IPS-NIHi11 (cell line): ENCODE results near the gene KLC3.
"Not testable (repeated sequence)": the region's sequence is repeated elsewhere in the genome, so short reads cannot be mapped to it uniquely, and the experiment has no call there.

ENCODE experiments used
- DNase-seq: peaks from one replicate; pipeline ENCODE4 v3.0.0; 2012; ENCODE audit warnings: mixed read lengths, low spot score

Gene KLC3

DNA sequence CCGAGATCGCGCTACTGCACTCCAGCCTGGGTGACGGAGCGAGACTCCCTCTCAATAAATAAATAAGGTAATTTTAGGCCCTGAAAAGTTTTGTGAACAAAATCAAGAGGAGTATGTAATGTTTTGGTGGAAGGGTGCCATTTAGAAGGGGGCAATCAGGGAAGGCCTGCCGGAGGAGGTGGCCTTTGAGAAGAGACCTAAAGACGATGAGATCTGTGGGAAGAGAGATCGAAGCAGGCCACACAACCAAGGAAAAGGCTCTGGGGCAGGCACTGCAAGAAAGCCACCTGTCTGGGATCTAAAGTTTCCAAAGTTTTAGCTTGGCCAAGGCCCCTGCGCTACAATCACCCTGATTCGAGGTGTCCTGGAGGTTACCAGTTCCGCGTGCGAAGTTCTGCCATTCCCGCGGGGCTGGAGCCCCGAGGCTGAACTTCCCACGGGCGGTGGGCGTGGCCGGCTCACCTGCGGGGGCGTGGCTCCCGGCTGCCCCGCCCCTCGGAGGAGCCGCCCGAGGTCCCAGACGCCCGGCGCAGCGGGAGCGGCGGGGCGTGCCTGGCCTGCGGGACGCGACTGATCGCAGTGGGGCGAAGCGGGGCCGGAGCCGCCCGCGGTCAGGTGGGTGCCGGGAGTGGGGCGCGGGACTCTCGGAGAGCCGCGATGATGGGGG is at the start of gene KLC3:
TSS of gene KLC3 (plus strand) at position 519 of the 667 bp plus-strand sequence. CDS start 4,792 bp downstream, outside the sequence.
- peak; percentile 95 for DNase-seq

DNA sequence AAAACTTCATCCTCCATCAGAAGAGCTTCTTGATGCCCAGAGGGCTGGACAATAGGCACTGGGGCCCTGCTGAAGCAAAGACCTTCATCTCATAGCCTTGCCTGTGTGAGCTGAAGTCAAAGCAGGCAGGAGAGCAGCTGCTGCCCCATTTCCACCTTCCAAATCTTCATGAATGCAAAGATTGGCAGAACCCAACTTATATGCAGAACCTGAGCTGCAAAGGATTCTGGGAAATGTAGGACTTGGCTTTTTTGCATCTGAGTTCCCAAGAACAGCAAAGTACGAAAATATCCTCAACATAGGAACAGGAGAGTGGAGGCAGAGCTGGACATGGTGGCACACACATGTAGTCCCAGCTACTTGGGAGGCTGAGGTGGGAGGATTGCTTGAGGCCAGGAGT is 48.7 kb upstream of the KLC3 start:
- no peak for DNase-seq

DNA sequence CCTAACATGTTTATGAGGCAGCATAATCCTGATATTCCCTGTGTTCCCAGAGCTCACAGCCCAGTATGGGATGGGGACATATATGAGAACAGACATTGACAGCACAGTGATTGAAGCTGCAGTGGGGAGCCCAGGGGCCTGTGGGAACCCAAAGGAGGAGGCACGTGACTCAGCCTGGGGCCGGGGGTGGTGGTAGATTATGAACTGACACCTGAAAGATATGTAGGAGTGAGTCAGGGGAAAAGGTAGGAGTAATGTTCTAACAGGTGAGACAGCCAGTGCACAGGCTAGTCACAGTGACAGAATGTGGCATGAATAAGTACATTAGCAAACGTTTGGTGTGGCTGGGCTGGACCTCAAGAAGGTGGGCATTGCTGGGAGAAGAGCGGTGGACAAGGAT is 46.9 kb upstream of the KLC3 start:
- no peak for DNase-seq

DNA sequence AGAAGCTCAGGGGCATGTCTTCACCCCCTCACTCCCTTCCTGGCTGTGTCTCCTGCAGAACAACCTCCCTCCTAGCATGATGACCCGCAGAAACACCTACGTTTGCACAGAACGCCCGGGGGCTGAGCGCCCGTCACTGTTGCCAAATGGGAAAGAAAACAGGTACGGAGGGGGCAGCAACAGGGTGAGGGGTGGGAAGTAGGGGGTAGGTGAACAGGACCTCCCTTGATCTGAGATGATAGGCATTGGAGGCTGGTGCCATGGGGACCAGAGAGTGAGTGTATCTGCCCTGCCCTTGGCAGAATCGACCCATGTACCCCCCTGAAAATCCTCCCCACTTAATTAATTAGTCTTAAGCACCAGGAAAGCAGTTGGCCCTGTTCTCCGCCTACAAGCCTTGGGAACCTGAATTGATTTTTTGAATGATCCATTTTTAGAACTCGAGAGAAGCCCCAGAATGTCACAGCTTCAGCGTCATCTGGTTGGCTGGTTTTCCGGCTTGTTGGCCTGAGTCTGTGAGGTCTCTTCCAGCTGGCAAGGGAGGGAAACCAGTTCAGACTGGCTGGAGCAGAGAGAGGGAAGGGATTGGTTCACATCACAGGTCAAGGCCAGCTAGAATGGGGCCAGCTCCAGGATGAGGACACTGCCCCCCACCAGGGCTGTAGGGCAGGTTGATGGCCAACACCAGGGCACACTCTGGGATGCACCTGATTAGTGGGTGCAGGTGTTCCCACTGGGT is 46.1 kb upstream of the KLC3 start:
- no peak for DNase-seq

DNA sequence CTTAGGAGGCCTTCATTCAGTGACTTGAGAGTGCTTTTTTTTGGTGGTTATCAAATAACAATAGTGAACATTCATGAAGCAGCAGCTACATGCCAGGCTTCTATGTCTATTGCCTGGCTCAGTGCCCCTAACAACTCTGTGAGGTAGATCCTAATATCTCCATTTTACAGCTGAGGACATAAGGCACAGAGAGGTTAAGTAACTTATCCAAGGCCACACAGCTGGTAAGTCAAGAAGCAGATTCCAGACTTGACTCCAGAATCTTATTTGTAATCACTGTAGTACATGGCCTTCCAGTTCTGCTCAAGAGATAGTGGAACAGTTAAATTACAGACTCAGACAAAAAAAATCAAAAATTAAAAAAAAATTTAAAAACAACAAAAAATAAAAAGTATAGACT is 44.7 kb upstream of the KLC3 start:
- DNase-seq = no peak

DNA sequence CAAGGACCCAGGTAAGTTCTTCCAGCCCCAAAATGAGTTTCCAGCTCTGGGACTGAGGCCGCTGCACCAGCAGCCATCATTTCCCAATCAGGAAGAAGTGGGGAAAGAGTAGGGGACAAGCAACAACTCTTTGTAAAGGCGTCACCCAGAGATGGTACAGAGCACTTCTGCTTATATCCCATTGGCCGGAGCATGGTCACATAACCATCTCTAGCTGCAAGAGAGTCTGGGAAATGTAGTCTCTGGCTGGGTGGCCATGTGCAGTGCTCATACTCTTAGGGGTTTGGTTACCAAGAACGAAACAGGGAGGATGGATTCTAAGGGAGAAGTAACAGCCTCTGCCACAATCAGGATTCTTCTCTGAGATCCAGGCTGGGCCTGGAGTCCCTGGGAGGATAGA is 44.2 kb upstream of the KLC3 start:
- no peak for DNase-seq

DNA sequence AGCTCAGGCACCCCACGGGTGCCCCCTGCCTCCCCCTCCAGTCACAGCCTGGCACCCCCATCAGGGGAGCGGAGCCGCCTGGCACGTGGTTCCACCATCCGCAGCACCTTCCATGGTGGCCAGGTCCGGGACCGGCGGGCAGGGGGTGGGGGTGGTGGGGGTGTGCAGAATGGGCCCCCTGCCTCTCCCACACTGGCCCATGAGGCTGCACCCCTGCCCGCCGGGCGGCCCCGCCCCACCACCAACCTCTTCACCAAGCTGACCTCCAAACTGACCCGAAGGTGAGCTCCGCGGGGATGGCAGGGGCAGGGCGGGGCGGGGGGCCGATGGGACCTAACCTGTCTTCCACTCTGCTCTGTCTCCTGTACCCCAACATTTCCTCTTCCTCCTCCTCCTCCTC is 42.9 kb upstream of the KLC3 start:
- DNase-seq = no peak

DNA sequence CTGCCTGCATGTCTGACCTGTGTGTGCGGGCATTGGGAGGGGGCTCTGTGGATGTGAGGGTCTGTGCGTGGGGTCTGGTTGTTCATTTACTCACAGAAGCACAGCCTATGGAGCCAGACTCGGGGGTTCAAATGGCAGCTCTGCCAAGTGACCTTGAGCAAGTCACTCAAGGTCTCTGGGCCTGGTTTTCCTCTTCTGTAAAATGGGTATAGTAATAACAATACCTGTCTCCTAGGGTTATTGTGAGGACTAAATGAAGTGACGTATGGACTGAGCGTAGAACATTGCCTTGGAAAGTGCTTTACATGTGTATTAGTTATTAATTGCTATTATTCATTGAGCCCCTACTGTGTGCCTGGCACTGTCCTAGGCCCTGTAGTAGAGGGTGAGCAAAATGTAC is 42.3 kb upstream of the KLC3 start:
- DNase-seq = no peak

DNA sequence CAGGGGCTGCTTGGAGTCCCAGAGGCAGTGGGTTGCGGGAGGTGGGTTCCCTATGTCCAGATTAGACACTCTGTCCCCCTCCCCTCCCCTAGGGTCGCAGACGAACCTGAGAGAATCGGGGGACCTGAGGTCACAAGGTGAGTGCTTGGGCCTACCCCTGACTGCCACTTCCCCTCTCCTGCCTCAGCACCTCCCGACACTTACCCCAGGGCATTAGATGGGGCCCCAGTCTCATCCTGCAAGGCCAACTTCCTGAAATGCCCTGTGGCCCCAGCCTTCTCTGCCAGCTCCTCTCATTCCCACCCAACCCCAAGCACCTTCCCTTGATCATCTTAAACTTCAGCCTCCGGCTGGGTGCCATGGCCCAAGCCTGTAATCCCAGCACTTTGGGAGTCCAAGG is 40.8 kb upstream of the KLC3 start:
- DNase-seq = no peak

DNA sequence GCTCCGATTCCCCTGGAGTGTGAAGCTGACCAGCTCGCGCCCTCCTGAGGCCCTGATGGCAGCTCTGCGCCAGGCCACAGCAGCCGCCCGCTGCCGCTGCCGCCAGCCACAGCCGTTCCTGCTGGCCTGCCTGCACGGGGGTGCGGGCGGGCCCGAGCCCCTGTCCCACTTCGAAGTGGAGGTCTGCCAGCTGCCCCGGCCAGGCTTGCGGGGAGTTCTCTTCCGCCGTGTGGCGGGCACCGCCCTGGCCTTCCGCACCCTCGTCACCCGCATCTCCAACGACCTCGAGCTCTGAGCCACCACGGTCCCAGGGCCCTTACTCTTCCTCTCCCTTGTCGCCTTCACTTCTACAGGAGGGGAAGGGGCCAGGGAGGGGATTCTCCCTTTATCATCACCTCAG is 38.1 kb upstream of the KLC3 start:
- DNase-seq = no peak

DNA sequence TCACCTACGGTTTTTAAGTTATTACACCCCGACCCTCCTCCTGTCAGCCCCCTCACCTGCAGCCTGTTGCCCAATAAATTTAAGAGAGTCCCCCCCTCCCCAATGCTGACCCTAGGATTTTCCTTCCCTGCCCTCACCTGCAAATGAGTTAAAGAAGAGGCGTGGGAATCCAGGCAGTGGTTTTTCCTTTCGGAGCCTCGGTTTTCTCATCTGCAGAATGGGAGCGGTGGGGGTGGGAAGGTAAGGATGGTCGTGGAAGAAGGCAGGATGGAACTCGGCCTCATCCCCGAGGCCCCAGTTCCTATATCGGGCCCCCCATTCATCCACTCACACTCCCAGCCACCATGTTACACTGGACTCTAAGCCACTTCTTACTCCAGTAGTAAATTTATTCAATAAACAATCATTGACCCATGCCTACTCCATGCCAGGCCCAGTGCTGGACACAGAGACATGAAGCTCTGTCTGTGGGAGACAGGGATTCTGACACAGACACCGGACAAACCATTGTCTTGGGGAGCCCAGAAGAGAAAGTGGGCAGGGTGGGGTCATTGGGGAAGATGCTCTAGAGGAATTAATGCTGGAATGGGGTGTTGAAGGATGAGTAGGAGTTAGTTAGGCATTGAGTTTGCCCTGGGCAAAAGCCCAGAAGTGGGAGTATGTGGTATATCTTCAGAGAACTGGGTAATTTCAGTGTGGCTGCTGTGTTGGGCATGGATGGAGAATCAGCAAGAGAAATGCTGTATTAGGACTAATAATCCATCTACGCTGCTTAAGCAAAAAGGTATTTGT is 37.1 kb upstream of the KLC3 start:
- DNase-seq = no peak

DNA sequence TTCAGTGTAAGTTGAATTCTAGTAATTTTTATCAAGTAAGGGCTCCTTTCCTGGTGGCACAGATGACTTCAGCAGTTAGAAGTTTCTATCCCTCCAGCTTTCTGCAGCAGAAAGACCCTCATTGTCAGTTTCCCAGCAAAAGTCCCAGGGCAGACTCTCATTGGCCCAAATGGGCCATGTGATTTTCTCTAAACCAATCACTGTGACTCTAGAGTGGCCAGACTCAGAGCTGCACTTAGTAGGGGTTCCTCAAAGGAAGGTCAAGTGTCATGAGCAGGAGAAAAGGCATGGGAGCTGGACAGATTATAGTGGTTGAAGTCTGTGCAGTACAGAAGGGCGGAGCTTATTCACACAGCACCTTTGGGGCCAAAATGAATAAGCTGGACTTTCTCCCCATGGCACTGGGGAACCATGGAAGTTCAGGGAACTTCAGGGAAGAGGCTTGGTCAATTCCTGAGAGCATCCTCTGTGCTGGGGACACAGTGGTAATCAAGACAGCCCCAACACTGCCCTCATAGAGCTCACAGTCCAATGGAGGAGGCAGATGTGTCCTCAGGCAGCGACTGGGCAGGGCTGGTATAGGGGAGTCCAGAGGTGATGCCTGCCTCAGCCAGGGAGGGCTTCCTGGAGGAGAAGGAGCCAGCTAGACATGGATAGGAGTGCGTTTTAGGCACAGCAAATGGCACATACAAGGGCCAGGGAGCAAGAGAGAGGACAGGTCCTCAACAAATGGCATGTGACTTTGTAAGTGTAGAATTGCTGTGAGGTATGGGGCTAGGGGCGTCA is 36.2 kb upstream of the KLC3 start:
- no peak for DNase-seq

DNA sequence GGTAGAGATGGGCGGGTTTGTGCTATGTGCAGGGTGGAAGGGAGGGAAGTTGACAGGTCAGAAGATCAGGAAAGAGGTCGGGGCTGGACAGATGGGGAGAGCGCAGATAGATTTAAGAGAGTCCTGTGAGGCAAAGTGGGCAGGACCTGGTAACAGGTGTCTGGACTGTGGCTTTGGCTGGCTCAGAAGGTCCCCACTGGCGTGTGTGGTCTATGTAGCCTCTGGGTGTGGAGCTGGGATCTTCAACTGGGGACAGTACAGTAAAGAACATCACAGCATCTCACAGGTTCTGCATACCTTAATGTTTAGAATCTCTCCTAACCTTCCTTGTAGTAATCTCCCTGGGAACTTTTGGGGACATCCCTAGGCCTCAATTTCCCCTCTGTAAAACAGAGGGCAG is 35.5 kb upstream of the KLC3 start:
- DNase-seq = no peak

DNA sequence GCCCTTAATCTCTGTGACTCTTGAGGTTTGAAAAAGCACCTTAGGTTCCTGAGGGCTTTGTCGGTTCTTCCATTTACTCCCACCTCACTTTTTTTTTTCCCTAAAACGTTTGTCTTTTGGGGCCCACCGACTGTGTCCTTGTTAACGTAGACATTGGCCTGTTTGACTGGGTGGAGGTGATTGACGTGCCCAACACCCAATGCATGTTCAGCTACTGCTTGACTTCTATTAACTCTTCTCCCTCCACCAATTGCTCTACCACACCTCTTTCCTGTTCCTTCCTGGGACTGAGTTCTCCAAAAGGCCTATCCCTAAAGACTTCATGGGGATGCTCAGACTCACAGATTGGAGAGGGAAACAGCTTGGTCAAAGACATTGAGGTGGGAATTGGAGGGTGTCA is 35.1 kb upstream of the KLC3 start:
- peak; percentile 44 for DNase-seq

DNA sequence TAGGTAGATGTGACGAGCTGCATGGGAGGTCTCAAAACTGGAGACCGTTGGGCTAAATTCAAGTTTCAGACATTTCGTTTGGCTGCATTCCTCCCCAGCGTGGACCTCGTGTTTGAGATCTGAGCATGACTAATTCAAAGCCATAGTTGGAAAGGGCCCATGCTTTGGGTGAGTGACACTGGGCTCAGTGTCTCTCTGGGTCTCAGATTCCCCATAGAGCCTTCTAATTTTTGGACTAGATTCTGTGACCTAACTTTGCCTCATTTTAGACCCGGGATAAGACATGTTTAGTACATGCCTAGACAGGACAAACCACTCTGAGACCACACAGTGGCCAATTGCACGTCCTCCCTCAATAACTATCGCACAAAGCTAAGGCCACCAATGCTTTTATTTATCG is 34.5 kb upstream of the KLC3 start:
- DNase-seq = no peak

DNA sequence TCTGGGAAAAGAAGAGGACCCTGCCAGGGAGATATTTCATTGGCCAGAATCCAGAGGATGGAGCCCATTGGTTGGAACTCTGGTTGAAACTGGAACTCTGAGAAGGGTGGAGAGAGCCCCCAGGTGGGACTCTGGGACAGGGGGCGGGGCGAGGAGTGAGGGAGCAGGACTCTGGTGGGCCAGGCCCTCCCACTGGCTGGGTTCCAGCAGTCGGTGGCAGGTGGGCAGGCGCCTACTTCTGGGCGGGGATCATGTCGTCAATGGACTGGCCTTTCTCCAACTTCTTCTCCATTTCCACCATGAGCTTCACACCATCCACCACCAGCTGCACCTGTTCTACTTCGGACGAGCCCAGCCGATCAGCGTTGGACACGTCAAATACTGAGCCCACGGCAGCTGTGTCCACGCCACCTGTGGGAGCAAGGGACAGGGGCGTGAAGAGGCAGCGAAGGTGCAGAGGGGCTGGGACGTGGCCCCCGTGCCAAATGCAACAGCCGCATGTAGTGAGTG is 34.0 kb upstream of the KLC3 start:
- peak; percentile 83 for DNase-seq

DNA sequence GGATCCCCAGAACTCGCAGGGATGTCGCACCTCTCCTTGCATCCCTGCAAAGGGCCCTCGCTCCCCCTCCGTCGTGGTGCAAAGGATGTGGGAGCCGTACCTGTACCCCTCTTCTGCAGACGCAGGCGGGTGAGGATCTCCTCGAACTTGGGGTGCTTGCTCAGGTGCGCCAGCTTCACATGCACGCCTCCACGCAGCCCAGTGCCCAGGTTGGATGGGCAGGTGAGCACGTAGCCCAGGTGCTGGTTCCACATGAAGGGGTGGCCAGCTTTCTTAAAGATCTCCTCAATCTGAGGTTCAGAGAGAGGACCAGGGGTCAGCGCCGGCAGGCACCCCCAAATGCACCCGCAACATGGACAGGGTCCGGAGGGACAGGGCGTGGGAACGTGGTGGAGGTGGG is 33.2 kb upstream of the KLC3 start:
- DNase-seq = no peak

DNA sequence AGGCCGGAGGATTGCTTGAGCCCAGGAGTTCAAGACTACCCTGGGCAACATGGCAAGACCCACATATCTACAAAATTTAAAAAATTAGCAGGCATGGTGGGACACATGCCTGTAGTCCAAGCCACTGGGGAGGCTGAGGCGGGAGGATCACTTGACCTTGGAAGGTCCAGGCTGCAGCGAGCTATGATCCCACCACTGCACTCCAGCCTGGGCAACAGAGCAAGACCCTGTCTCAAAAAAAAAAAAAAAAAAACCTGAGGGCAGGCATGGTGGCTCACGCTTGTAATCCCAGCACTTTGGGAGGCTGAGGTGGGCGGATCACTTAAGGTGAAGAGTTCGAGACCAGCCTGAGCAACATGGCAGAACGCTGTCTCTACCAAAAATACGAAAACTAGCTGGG is 31.2 kb upstream of the KLC3 start:
- not testable (repeated sequence) for DNase-seq

DNA sequence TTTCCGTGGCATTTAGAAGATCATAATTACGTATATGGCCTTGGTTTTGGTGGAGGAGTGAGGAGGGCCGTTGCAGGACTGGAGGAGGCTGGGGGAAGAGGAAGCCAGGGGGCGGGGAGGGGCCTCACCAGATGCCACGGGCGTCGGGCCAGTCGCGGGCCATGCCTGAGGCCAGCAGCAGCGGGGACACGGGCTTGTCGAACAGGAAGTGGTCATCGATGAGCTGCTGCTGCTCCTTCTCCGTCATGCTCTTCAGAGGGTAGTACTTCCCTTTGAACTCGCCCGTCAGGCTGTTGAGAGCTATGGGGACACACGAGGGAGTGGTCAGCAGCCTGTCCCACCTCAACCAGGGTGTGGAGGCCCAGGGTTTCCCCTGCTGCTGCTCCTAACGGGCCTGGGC is 28.9 kb upstream of the KLC3 start:
- no peak for DNase-seq

DNA sequence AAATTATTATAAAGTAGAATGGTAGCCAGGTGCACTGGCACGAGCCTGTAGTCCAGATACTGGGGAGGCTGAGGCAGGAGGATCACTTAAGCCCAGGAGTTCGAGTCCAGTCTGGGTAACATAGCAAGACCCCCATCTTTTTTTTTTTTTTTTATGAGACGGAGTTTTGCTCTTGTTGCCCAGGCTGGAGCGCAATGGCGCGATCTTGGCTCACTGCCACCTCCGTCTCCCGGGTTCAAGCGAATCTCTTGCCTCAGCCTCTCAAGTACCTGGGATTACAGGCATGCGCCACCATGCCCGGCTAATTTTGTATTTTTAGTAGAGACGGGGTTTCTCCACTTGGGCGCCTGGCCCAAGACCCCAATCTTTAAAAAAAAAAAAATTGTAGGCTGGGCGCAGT is 28.3 kb upstream of the KLC3 start:
- not testable (repeated sequence) for DNase-seq

DNA sequence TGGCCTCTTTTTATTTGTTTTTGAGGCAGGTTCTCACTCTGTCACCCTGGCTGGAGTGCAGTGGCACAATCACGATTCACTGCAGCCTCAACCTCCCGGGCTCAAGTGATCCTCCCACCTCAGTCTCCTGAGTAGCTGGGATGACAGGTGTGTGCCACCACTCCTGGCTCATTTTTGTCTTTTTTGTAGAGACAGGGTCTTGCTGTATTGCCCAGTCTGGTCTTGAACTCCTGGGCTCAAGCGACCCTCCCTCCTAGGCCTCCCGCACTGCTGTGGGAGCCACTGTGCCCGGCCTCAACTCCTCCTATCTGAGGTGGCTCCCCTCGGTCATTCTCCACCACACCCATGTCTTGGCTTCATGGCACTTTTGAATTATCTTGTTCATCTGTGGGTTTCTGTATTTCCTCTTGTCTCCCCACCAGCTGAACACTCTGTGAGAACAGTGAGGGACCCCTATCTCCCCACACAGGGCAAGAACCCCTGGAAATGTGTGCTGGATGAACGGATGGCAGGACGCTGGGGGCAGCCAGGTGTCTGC is 25.8 kb upstream of the KLC3 start:
- no peak for DNase-seq

DNA sequence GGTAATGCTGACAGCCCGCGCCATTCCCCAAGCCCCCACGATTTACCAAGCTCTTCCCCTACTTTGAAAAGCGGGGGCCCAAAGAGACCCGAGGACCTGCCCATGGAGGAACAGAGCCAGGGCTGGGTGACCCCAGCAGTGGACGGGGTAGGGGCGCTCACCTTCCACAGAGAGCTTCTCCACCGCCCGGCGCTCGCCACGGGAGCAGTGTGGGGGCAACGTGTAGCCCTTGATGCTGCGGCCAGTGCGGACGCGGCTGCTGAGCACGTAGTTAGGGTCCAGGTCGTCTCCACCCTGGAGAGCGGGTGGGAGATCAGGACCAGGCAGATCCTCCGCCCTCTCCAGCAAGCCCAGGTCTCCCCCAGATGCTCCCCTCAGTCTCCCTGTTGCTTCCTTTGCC is 25.2 kb upstream of the KLC3 start:
- DNase-seq = no peak
